HEK293 (cell line): ENCODE measurements around the gene KLHDC9.
"Not testable (repeated sequence)": the region's sequence is repeated elsewhere in the genome, so short reads cannot be mapped to it uniquely, and the experiment has no call there.

Source experiments
- CTCF ChIA-PET: fragments of 350-600 bp; formaldehyde crosslinking; extraction: SDS; loops from one replicate; lab custom pipeline; 2021; ENCODE audit warnings: antibody characterized with exemption; lab: Yijun Ruan, JAX
- POLR2A ChIA-PET: fragments of 300-600 bp; formaldehyde crosslinking; extraction: SDS; loops from one replicate; lab custom pipeline; 2020; ENCODE audit warnings: antibody characterized with exemption, inconsistent platforms; lab: Yijun Ruan, JAX
- H3K27ac ChIP-seq: fragments of 200-500 bp; sonication (Bioruptor generic); 2 replicates; pipeline ENCODE4 v1.5.1; 2014; ENCODE audit warnings: low read depth, low read length, control low read depth, inconsistent platforms; ENCODE audit errors: extremely low read depth
- H3K36me3 ChIP-seq, 2 experiments: fragments of 200-500 bp in 1 of 2; sonication (Bioruptor generic) in 1 of 2; 1 replicate in 1 of 2; 2 replicates in 1 of 2; pipeline ENCODE4 v1.5.1; 2014 to 2017; ENCODE audit warnings: inconsistent platforms in 2 of 2, low read length in 2 of 2; ENCODE audit not compliant: control insufficient read depth in 2 of 2, insufficient read depth in 1 of 2
- H3K4me1 ChIP-seq: fragments of 200-500 bp; sonication (Bioruptor generic); 2 replicates; pipeline ENCODE4 v1.5.1; 2014; ENCODE audit warnings: mild to moderate bottlenecking, low read length, inconsistent platforms; ENCODE audit not compliant: control insufficient read depth, insufficient read depth
- H3K4me3 ChIP-seq: 2 replicates; pipeline ENCODE4 v1.5.1; 2011; ENCODE audit warnings: low read depth, mild to moderate bottlenecking, control low read depth, low read length, moderate library complexity
- H3K9me3 ChIP-seq: fragments of 200-500 bp; sonication (Bioruptor generic); 2 replicates; pipeline ENCODE4 v1.5.1; 2014; ENCODE audit warnings: low read depth, low read length, inconsistent platforms; ENCODE audit not compliant: control insufficient read depth, insufficient read depth
- GLIS1 ChIP-seq: fragments of 450-650 bp; formaldehyde crosslinking; IDR thresholded peaks from 2 replicates; pipeline ENCODE4 v1.5.1; 2016; ENCODE audit warnings: missing biosample characterization, missing genetic modification characterization
- HOXC10 ChIP-seq: sonication (generic); formaldehyde crosslinking; IDR thresholded peaks from 2 replicates; pipeline ENCODE4 v1.8.1; 2023; ENCODE audit warnings: mild to moderate bottlenecking, missing genetic modification reagents
- INSM2 ChIP-seq: fragments of 450-650 bp; formaldehyde crosslinking; IDR thresholded peaks from 2 replicates; pipeline ENCODE4 v1.5.1; 2016; ENCODE audit warnings: missing biosample characterization, missing genetic modification characterization
- KLF17 ChIP-seq: fragments of 450-650 bp; formaldehyde crosslinking; IDR thresholded peaks from 2 replicates; pipeline ENCODE4 v1.5.1; 2016; ENCODE audit warnings: missing biosample characterization, missing genetic modification characterization
- SP7 ChIP-seq: fragments of 450-650 bp; formaldehyde crosslinking; IDR thresholded peaks from 2 replicates; pipeline ENCODE4 v1.5.1; 2016; ENCODE audit warnings: missing biosample characterization, missing genetic modification characterization
- TSHZ1 ChIP-seq: fragments of 450-650 bp; formaldehyde crosslinking; IDR thresholded peaks from 2 replicates; pipeline ENCODE4 v1.5.1; 2016; ENCODE audit warnings: missing biosample characterization, missing genetic modification characterization, borderline replicate concordance
- WT1 ChIP-seq: fragments of 450-650 bp; formaldehyde crosslinking; IDR thresholded peaks from 2 replicates; pipeline ENCODE4 v1.5.1; 2016; ENCODE audit warnings: missing biosample characterization, missing genetic modification characterization
- ZEB2 ChIP-seq: fragments of 450-650 bp; formaldehyde crosslinking; IDR thresholded peaks from 2 replicates; pipeline ENCODE4 v1.5.1; 2016; ENCODE audit warnings: missing biosample characterization, missing genetic modification characterization
- ZFHX2 ChIP-seq: fragments of 450-650 bp; formaldehyde crosslinking; conservative IDR thresholded peaks from 2 replicates; pipeline ENCODE4 v1.5.1; 2016; ENCODE audit warnings: missing biosample characterization, missing genetic modification characterization
- ZNF10 ChIP-seq: fragments of 450-650 bp; formaldehyde crosslinking; IDR thresholded peaks from 2 replicates; pipeline ENCODE4 v1.5.1; 2017; ENCODE audit warnings: missing biosample characterization, missing genetic modification characterization
- ZNF133 ChIP-seq: fragments of 450-650 bp; formaldehyde crosslinking; IDR thresholded peaks from 2 replicates; pipeline ENCODE4 v1.5.1; 2016; ENCODE audit warnings: missing biosample characterization, missing genetic modification characterization
- ZNF16 ChIP-seq: fragments of 450-650 bp; formaldehyde crosslinking; IDR thresholded peaks from 2 replicates; pipeline ENCODE4 v1.5.1; 2016; ENCODE audit warnings: low read depth, missing biosample characterization, missing genetic modification characterization
- ZNF184 ChIP-seq: fragments of 450-650 bp; IDR thresholded peaks from 2 replicates; pipeline ENCODE4 v1.5.1; 2018; ENCODE audit warnings: missing biosample characterization, mild to moderate bottlenecking, missing genetic modification characterization
- ZNF223 ChIP-seq: fragments of 450-650 bp; formaldehyde crosslinking; IDR thresholded peaks from 2 replicates; pipeline ENCODE4 v1.5.1; 2016; ENCODE audit warnings: missing biosample characterization, missing genetic modification characterization
- ZNF292 ChIP-seq: fragments of 450-650 bp; formaldehyde crosslinking; IDR thresholded peaks from 2 replicates; pipeline ENCODE4 v1.5.1; 2016; ENCODE audit warnings: low read depth, missing biosample characterization, missing genetic modification characterization, borderline replicate concordance
- ZNF555 ChIP-seq: fragments of 450-650 bp; formaldehyde crosslinking; conservative IDR thresholded peaks from 2 replicates; pipeline ENCODE4 v1.5.1; 2017; ENCODE audit warnings: missing biosample characterization, mild to moderate bottlenecking, missing genetic modification characterization, inconsistent platforms
- ZNF558 ChIP-seq: fragments of 450-650 bp; formaldehyde crosslinking; IDR thresholded peaks from 2 replicates; pipeline ENCODE4 v1.5.1; 2016; ENCODE audit warnings: missing biosample characterization, missing genetic modification characterization
- ZNF639 ChIP-seq: fragments of 450-650 bp; formaldehyde crosslinking; IDR thresholded peaks from 2 replicates; pipeline ENCODE4 v1.5.1; 2016; ENCODE audit warnings: missing biosample characterization, missing genetic modification characterization
- ZNF664 ChIP-seq: fragments of 450-650 bp; formaldehyde crosslinking; IDR thresholded peaks from 2 replicates; pipeline ENCODE4 v1.5.1; 2016; ENCODE audit warnings: missing biosample characterization, missing genetic modification characterization
- ZNF776 ChIP-seq: fragments of 450-650 bp; formaldehyde crosslinking; IDR thresholded peaks from 2 replicates; pipeline ENCODE4 v1.5.0; 2017; ENCODE audit warnings: missing biosample characterization, missing genetic modification characterization, borderline replicate concordance
- ZNF830 ChIP-seq: fragments of 450-650 bp; IDR thresholded peaks from 2 replicates; pipeline ENCODE4 v1.5.0; 2018; ENCODE audit warnings: missing biosample characterization, missing genetic modification characterization, low read depth, mild to moderate bottlenecking, moderate library complexity
- ZXDB ChIP-seq: fragments of 450-650 bp; formaldehyde crosslinking; IDR thresholded peaks from 2 replicates; pipeline ENCODE4 v1.5.1; 2016; ENCODE audit warnings: missing biosample characterization, missing genetic modification characterization
- TF ChIP-seq, protein P1 (sequence below): fragments of 450-650 bp; formaldehyde crosslinking; IDR thresholded peaks from 2 replicates; pipeline ENCODE4 v1.5.0; 2017; ENCODE audit warnings: missing biosample characterization, missing genetic modification characterization, borderline replicate concordance
- TF ChIP-seq, protein P2 (sequence below): fragments of 450-650 bp; formaldehyde crosslinking; IDR thresholded peaks from 2 replicates; pipeline ENCODE4 v1.5.1; 2017; ENCODE audit warnings: missing biosample characterization, missing genetic modification characterization
- TF ChIP-seq, protein P3 (sequence below): fragments of 450-650 bp; formaldehyde crosslinking; IDR thresholded peaks from 2 replicates; pipeline ENCODE4 v1.5.1; 2016; ENCODE audit warnings: missing biosample characterization, missing genetic modification characterization

Gene KLHDC9

GRCh38 chr1:161115132-161115711, 17.1 kb downstream of the KLHDC9 start (continued):
- TF ChIP-seq INSM2 (tag by site-specific recombination) (peak; percentile 90), TSHZ1 (peak; percentile 62; the same call in 1 of the 2 replicates), SP7 (peak; percentile 92), ZNF558 (tag by site-specific recombination) (0 out of 2 replicates have a peak, but pooled peaks have one; percentile 31), KLF17 (tag by site-specific recombination) (peak; percentile 91), ZNF830 (no peak), ZNF133 (no peak), ZEB2 (peak; percentile 91; the same call in 1 of the 2 replicates), ZNF184 (peak; percentile 81), WT1 (tag by site-specific recombination) (no peak), ZNF555 (tag by site-specific recombination) (no peak), ZNF223 (no peak), GLIS1 (no peak), ZNF776 (tag by site-specific recombination) (no peak), ZFHX2 (peak; percentile 81), HOXC10 (CRISPR knock-in tag) (no peak), ZNF10 (tag by site-specific recombination) (0 out of 2 replicates have a peak, but pooled peaks have one; percentile 41), ZNF639 (tag by site-specific recombination) (peak; percentile 93), ZNF664 (no peak), ZXDB (peak; percentile 69), ZNF16 (tag by site-specific recombination) (no peak), ZNF292 (tag by site-specific recombination) (no peak)
- TF ChIP-seq, protein P1, sequence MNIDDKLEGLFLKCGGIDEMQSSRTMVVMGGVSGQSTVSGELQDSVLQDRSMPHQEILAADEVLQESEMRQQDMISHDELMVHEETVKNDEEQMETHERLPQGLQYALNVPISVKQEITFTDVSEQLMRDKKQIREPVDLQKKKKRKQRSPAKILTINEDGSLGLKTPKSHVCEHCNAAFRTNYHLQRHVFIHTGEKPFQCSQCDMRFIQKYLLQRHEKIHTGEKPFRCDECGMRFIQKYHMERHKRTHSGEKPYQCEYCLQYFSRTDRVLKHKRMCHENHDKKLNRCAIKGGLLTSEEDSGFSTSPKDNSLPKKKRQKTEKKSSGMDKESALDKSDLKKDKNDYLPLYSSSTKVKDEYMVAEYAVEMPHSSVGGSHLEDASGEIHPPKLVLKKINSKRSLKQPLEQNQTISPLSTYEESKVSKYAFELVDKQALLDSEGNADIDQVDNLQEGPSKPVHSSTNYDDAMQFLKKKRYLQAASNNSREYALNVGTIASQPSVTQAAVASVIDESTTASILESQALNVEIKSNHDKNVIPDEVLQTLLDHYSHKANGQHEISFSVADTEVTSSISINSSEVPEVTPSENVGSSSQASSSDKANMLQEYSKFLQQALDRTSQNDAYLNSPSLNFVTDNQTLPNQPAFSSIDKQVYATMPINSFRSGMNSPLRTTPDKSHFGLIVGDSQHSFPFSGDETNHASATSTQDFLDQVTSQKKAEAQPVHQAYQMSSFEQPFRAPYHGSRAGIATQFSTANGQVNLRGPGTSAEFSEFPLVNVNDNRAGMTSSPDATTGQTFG (tag by site-specific recombination), result peak; percentile 69; the same call in 1 of the 2 replicates
- TF ChIP-seq, protein P2, sequence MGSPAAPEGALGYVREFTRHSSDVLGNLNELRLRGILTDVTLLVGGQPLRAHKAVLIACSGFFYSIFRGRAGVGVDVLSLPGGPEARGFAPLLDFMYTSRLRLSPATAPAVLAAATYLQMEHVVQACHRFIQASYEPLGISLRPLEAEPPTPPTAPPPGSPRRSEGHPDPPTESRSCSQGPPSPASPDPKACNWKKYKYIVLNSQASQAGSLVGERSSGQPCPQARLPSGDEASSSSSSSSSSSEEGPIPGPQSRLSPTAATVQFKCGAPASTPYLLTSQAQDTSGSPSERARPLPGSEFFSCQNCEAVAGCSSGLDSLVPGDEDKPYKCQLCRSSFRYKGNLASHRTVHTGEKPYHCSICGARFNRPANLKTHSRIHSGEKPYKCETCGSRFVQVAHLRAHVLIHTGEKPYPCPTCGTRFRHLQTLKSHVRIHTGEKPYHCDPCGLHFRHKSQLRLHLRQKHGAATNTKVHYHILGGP, result no peak; the same call in 1 of the 2 replicates
- TF ChIP-seq, protein P3, sequence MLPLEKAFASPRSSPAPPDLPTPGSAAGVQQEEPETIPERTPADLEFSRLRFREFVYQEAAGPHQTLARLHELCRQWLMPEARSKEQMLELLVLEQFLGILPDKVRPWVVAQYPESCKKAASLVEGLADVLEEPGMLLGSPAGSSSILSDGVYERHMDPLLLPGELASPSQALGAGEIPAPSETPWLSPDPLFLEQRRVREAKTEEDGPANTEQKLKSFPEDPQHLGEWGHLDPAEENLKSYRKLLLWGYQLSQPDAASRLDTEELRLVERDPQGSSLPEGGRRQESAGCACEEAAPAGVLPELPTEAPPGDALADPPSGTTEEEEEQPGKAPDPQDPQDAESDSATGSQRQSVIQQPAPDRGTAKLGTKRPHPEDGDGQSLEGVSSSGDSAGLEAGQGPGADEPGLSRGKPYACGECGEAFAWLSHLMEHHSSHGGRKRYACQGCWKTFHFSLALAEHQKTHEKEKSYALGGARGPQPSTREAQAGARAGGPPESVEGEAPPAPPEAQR (tag by site-specific recombination), result 0 out of 2 replicates have a peak, but pooled peaks have one; percentile 52

- H3K9me3 ChIP-seq, H3K27ac ChIP-seq, H3K4me1 ChIP-seq, H3K4me3 ChIP-seq: not testable (repeated sequence)
- peaks cover 0 to 30% of the 10 kb centered on the region in 2 experiments; a peak in 1 of 3 replicates for H3K36me3 ChIP-seq
- ChIA-PET CTCF (interaction anchor here (1.2 kb wide), 1 partner anchor 441 kb away, joined by 7 read pairs; no protein-coding TSS in a partner anchor), POLR2A (interaction anchor here (1.5 kb wide), 1 partner anchor 19 kb away, joined by 3 read pairs; no protein-coding TSS in a partner anchor)
Observed at GRCh38 chr1:161115961-161116360, 17.8 kb downstream of the KLHDC9 start.
